ENCODE measurements around the gene BLACAT1.

GRCh38 chr1:205476648-205477047, 20.8 kb upstream of the BLACAT1 start:
- TF ChIP-seq POLR2AphosphoS5 (IDR thresholded peaks at IDR 0.05) (no peak), CTCF (IDR thresholded peaks at IDR 0.05 in 8 of 11, conservative IDR thresholded peaks at IDR 0.05 in 3 of 11) (no peak)

All from spleen (tissue), 7 donors.